Activated T-cell treated with anti-CD3 and anti-CD28 coated beads for 48 hours (primary cell): ENCODE data around the gene ELAC2.

Experiments used
- DNase-seq: peaks from one replicate; pipeline ENCODE4 v3.0.0-alpha.2; 2020; ENCODE audit warnings: low read depth

ELAC2 gene

GRCh38 chr17:13017655-13018459, at the start of gene ELAC2:
ELAC2 (minus strand) TSS chr17:13018027; CDS start chr17:13017947, 80 bp downstream.
- peak; percentile 92 for DNase-seq

GRCh38 chr17:13065032-13065431, 47.2 kb upstream of the ELAC2 start:
- no peak for DNase-seq

- DNase-seq, result no peak
Observed at GRCh38 chr17:13055131-13055530, 37.3 kb upstream of the ELAC2 start.

- no peak for DNase-seq
Observed at GRCh38 chr17:13054666-13055065, 36.8 kb upstream of the ELAC2 start.

GRCh38 chr17:13051915-13052314, 34.1 kb upstream of the ELAC2 start:
- DNase-seq, result no peak

GRCh38 chr17:13047011-13047606, 29.3 kb upstream of the ELAC2 start:
- DNase-seq, result no peak

- DNase-seq, result no peak
Observed at GRCh38 chr17:13046361-13046760, 28.5 kb upstream of the ELAC2 start.

GRCh38 chr17:13044572-13045065, 26.8 kb upstream of the ELAC2 start:
- DNase-seq, result no peak

GRCh38 chr17:13038931-13039665, 21.3 kb upstream of the ELAC2 start:
- DNase-seq, result no peak

GRCh38 chr17:13036751-13037150, 18.9 kb upstream of the ELAC2 start:
- no peak for DNase-seq

GRCh38 chr17:13035420-13035819, 17.6 kb upstream of the ELAC2 start:
- no peak for DNase-seq

- DNase-seq, result peak; percentile 30
Observed at GRCh38 chr17:13031718-13032350, 14.0 kb upstream of the ELAC2 start.

GRCh38 chr17:13030459-13031300, 12.9 kb upstream of the ELAC2 start:
- DNase-seq, result peak; percentile 15

GRCh38 chr17:13030056-13030455, 12.2 kb upstream of the ELAC2 start:
- DNase-seq, result no peak

- DNase-seq, result no peak
Observed at GRCh38 chr17:13029340-13029739, 11.5 kb upstream of the ELAC2 start.

GRCh38 chr17:13027246-13027645, 9.4 kb upstream of the ELAC2 start:
- DNase-seq, result no peak

- no peak for DNase-seq
Observed at GRCh38 chr17:13025687-13026086, 7.9 kb upstream of the ELAC2 start.

- no peak for DNase-seq
Observed at GRCh38 chr17:13025258-13025627, 7.4 kb upstream of the ELAC2 start.

GRCh38 chr17:13024526-13025257, 6.9 kb upstream of the ELAC2 start:
- peak; percentile 64 for DNase-seq

- DNase-seq, result no peak
Observed at GRCh38 chr17:13024016-13024415, 6.2 kb upstream of the ELAC2 start.
